Activated gamma-delta T cell (primary cell): ENCODE results near the gene HOXA7.

ENCODE experiments used
- DNase-seq: peaks from one replicate; lab custom pipeline; 2025; lab: John Stamatoyannopoulos, UW

The HOXA7 gene

GRCh38 chr7:27107391-27108381 is 48.8 kb downstream of the HOXA7 start:
- no peak for DNase-seq

GRCh38 chr7:27106901-27107240 is 49.6 kb downstream of the HOXA7 start:
- DNase-seq: no peak

- no peak for DNase-seq
These were observed 50.1 kb downstream of the HOXA7 start for GRCh38 chr7:27106181-27106900.

GRCh38 chr7:27105301-27106031 is 51.0 kb downstream of the HOXA7 start:
- no peak for DNase-seq

- no peak for DNase-seq
These were observed 52.0 kb downstream of the HOXA7 start for GRCh38 chr7:27104341-27105058.
